GM21529 (cell line): ENCODE results near the gene BABAM2.
"Not testable (repeated sequence)": the region's sequence is repeated elsewhere in the genome, so short reads cannot be mapped to it uniquely, and the experiment has no call there.

Source experiments
- ATAC-seq: cut with Tn5 transposase; IDR thresholded peaks from one replicate; pipeline ENCODE4 v1.9.1; 2021; ENCODE audit not compliant: unreplicated experiment

The BABAM2 gene

GRCh38 chr2:27875089-27875881 lies 15.2 kb upstream of the BABAM2 start:
- ATAC-seq = no peak

DNA sequence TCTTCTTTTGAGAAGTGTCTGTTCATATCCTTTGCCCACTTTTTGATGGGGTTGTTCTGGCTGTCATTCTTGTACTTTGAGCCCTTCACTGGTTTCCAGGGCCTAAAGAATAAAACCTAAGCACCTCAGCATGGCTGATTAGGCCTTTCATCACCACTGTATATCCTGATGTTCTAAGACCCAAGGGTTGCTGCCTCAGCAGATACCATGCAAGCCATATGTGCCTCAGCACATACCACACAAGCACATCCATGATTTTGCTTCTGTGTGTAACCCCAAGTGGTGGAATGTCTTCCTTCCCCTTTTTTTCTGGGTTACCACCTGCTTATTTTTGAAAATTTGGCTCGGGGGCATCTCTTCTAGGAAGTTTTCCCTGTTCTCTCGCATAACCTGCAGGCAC lies 11.7 kb upstream of the BABAM2 start:
- no peak for ATAC-seq

GRCh38 chr2:27881815-27882583 lies 8.5 kb upstream of the BABAM2 start:
- ATAC-seq = not testable (repeated sequence)

GRCh38 chr2:27882584-27882922 lies 8.0 kb upstream of the BABAM2 start:
- not testable (repeated sequence) for ATAC-seq

GRCh38 chr2:27884601-27885000 lies 5.9 kb upstream of the BABAM2 start:
- ATAC-seq = no peak

GRCh38 chr2:27885234-27885633 lies 5.3 kb upstream of the BABAM2 start:
- no peak for ATAC-seq

GRCh38 chr2:27885661-27886060 lies 4.9 kb upstream of the BABAM2 start:
- no peak for ATAC-seq

DNA sequence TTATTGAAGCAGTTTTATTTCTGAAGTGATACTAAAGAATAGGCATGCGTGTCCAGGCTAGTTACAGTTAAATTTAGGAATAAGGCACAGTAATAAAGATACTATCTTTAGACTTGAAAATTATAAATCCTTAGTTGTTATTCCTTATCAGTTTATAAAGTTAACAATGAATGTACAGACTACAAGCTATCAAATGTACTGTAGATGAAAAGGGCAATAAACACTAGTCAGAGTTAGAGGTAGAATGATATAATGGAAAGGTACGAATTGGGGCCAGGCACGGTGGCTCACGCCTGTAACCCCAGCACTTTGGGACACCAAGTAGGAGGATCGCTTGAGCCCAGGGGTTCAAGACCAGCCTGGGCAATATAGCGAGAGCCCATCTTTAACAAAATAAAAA lies 4.2 kb upstream of the BABAM2 start:
- ATAC-seq = no peak

DNA sequence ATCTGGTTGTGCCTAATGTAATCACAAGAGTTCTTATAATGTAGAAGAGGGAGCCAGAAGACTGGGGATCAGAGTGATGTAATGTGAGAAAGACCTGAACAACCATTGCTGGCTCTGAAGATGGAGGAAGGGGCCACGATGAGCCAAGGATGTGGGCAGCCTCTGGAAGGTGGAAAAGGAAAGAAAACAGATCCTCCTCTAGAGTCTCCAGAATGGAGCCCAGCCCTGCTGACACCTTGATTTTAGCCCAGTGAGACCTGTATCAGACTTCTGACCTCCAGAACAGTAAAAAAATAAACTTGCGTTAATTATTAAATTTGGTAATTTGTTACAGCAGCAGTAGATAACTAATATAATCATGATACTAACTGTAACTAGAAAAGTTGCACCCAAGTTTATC lies 3.4 kb upstream of the BABAM2 start:
- no peak for ATAC-seq

DNA sequence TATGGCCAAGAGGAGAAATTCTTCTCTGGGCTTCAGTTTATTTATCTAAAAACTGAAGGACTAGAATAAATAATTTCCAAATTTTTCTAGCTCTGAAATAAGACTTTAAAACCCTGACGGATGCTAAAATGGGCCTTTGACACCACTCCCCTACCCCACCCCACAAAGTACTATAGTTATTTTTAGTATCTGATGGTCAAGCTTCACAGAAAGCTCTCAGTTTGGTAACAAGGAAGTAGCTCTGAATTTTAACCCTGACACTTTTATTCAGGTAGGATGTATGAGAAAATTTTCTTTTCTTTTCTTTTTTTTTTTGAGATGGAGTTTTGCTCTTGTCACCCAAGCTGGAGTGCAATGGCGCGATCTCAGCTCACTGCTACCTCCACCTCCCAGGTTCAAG lies 2.7 kb upstream of the BABAM2 start:
- no peak for ATAC-seq

GRCh38 chr2:27888790-27889189 lies 1.7 kb upstream of the BABAM2 start:
- ATAC-seq = no peak

DNA sequence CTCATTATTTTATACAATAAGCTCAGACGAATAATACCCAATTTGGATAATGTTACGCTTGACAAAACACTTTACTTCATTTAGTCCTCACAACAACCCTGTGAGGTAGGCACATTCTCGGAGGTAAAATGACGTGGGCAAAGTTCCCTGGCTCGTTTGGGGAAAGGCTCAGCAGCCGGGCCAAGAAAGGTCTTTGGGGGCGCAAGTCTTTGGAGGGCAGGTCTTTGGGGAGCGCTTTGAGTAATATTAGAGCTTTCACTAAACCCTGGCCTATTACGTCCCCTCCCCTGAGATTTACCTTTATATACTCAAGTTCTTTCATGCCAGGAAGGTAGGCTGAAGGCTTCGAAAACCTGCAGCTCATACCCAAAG lies 769 bp upstream of the BABAM2 start:
- ATAC-seq = peak; percentile 5

GRCh38 chr2:27890924-27891672 lies 569 bp downstream of the BABAM2 start:
- ATAC-seq = peak; percentile 21

GRCh38 chr2:27891673-27892105 lies 1.2 kb downstream of the BABAM2 start:
- no peak for ATAC-seq

GRCh38 chr2:27893006-27893405 lies 2.5 kb downstream of the BABAM2 start:
- ATAC-seq = no peak

GRCh38 chr2:27897717-27898116 lies 7.2 kb downstream of the BABAM2 start:
- ATAC-seq = no peak

GRCh38 chr2:27901234-27901633 lies 10.7 kb downstream of the BABAM2 start:
- ATAC-seq = no peak

DNA sequence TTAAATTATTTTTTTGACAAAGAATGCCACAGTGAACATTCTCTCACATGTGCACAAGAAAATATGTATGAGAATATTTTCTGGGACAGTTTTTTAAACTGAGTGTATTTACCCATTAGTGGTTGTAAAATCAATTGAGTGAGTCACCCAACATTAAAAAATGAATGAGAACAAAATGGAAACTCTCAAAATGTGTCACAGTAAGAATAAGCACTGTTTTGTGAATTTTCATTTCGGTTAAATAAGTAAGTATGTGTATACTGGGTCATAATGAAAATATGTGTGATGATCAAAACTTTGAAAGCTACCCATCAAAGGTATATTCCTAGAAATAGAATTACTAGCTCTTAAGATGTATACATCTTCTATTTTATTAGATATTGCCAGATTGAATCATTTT lies 11.6 kb downstream of the BABAM2 start:
- no peak for ATAC-seq

- no peak for ATAC-seq
These were observed 12.5 kb downstream of the BABAM2 start for GRCh38 chr2:27903018-27903417.

GRCh38 chr2:27903649-27904404 lies 13.3 kb downstream of the BABAM2 start:
- ATAC-seq = no peak

- ATAC-seq = no peak
These were observed 13.8 kb downstream of the BABAM2 start for GRCh38 chr2:27904405-27904665.
